ENCODE data around the gene NR5A1. TPM values are rescaled to one million over a fixed set of nuclear protein-coding genes. Genes with fewer than 3 reads are reported as not detected.

NR5A1 gene
- total RNA-seq, 1 experiment from 2014 or later = 0.64 TPM

DNA sequence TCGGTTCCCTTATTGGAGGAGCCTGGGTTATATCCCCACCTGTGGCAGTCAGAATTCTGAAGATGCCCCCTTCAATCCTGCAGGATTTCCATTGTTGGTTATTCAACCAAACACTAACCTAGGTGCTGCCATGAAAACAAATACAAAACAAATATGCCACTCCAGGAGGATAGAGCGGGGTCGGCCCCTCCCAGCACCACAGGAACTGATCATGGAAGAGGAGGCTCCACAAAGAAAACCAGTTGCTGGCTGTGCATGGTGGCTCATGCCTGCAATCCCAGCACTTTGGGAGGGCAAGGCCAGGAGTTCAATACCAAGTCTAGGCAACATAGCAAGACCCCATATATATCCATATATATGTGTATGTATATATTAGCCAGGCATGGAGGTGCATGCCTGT is 70.1 kb downstream of the NR5A1 start:
- POLR2A ChIA-PET = no interaction called here

More for the DNA sequence above, 70.1 kb downstream of the NR5A1 start:
- H3K9ac ChIP-seq (ENCODE audit: low read length) = no peak overlapping the region
- no peaks in the 10 kb centered on the region for H3K79me2 ChIP-seq (ENCODE audit: insufficient read depth, low read length)
- H3K27me3 ChIP-seq (ENCODE audit: insufficient read depth, low read length) = no peaks in the 10 kb centered on the region
- no peaks in the 10 kb centered on the region for H4K20me1 ChIP-seq (ENCODE audit: insufficient read depth)
- H3K27ac ChIP-seq (ENCODE audit: low read depth, low read length) = no peak overlapping the region
- DNase-seq (ENCODE audit: low read depth, low spot score) = no peak
- H2AFZ ChIP-seq (ENCODE audit: low read depth, low read length, poor library complexity, severe bottlenecking) = no peak overlapping the region
- intact Hi-C loops (cut with micrococcal nuclease) = no loop called here
- no peaks in the 10 kb centered on the region for H3K9me2 ChIP-seq (ENCODE audit: insufficient read depth)
- BruUV-seq (replicated peaks) = no TSS peak
- no peak overlapping the region for H3K4me3 ChIP-seq (replicated peaks in 1 of 2; ENCODE audit: low read depth in 1 of 2, low read length in 2 of 2)
- H3K4me1 ChIP-seq (ENCODE audit: control insufficient read depth in 1 of 2, insufficient read depth in 2 of 2, low read length in 2 of 2) = peaks cover 0 to 3% of the 10 kb centered on the region in 2 experiments; a peak in 1 of 4 replicates
- no peak overlapping the region for H3K4me2 ChIP-seq (ENCODE audit: low read length)
- H3K9me3 ChIP-seq (ENCODE audit: control insufficient read depth in 1 of 2, insufficient read depth in 1 of 2, low read depth in 1 of 2, low read length in 2 of 2) = no peaks in the 10 kb centered on the region
- RAD21 ChIA-PET (ENCODE audit: low non-redundant PET in 1 of 2, low total read pairs in 2 of 2, uncharacterized antibody in 2 of 2, unreplicated experiment in 2 of 2) = no interaction called here
- CTCF ChIA-PET = no interaction called here
- no peak for ATAC-seq
- TF ChIP-seq ELF1 (IDR thresholded peaks at IDR 0.05; ENCODE audit: borderline replicate concordance, low read depth) (no peak), ZNF274 (IDR thresholded peaks at IDR 0.05; ENCODE audit: low read depth, low read length) (no peak), EGR1 (IDR thresholded peaks at IDR 0.05; ENCODE audit: low read depth) (no peak), EZH2 (IDR thresholded peaks at IDR 0.05) (no peak), RAD21 (IDR thresholded peaks at IDR 0.05; ENCODE audit: low read depth) (no peak), JUND (IDR thresholded peaks at IDR 0.05) (no peak), TCF7L2 (IDR thresholded peaks at IDR 0.05; ENCODE audit: borderline replicate concordance, extremely low read depth, insufficient read depth, insufficient read length) (no peak), ZFX (IDR thresholded peaks at IDR 0.05) (no peak), SRF (IDR thresholded peaks at IDR 0.05; ENCODE audit: low read depth) (no peak), SP1 (IDR thresholded peaks at IDR 0.05; ENCODE audit: low read depth) (no peak), YY1 (IDR thresholded peaks at IDR 0.05; ENCODE audit: extremely low read depth, insufficient replicate concordance, low read depth, low read length) (no peak), EZH2phosphoT487 (IDR thresholded peaks at IDR 0.05; ENCODE audit: borderline replicate concordance) (no peak)
- TF ChIP-seq, protein P1, sequence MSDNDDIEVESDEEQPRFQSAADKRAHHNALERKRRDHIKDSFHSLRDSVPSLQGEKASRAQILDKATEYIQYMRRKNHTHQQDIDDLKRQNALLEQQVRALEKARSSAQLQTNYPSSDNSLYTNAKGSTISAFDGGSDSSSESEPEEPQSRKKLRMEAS (IDR thresholded peaks at IDR 0.05) = no peak
- TF ChIP-seq, protein P2, sequence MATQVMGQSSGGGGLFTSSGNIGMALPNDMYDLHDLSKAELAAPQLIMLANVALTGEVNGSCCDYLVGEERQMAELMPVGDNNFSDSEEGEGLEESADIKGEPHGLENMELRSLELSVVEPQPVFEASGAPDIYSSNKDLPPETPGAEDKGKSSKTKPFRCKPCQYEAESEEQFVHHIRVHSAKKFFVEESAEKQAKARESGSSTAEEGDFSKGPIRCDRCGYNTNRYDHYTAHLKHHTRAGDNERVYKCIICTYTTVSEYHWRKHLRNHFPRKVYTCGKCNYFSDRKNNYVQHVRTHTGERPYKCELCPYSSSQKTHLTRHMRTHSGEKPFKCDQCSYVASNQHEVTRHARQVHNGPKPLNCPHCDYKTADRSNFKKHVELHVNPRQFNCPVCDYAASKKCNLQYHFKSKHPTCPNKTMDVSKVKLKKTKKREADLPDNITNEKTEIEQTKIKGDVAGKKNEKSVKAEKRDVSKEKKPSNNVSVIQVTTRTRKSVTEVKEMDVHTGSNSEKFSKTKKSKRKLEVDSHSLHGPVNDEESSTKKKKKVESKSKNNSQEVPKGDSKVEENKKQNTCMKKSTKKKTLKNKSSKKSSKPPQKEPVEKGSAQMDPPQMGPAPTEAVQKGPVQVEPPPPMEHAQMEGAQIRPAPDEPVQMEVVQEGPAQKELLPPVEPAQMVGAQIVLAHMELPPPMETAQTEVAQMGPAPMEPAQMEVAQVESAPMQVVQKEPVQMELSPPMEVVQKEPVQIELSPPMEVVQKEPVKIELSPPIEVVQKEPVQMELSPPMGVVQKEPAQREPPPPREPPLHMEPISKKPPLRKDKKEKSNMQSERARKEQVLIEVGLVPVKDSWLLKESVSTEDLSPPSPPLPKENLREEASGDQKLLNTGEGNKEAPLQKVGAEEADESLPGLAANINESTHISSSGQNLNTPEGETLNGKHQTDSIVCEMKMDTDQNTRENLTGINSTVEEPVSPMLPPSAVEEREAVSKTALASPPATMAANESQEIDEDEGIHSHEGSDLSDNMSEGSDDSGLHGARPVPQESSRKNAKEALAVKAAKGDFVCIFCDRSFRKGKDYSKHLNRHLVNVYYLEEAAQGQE (IDR thresholded peaks at IDR 0.05; ENCODE audit: low read depth) = no peak
- TF ChIP-seq, protein P3, sequence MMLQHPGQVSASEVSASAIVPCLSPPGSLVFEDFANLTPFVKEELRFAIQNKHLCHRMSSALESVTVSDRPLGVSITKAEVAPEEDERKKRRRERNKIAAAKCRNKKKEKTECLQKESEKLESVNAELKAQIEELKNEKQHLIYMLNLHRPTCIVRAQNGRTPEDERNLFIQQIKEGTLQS (IDR thresholded peaks at IDR 0.05) = no peak
- H3K36me3 ChIP-seq (ENCODE audit: control insufficient read depth in 1 of 2, insufficient read depth in 2 of 2, low read length in 2 of 2) = no peaks in the 10 kb centered on the region

Measured in HCT116 (cell line).